Endometrium (tissue), 2 donors: ENCODE results near the gene ZDHHC6.
"Not testable (repeated sequence)": the region's sequence is repeated elsewhere in the genome, so short reads cannot be mapped to it uniquely, and the experiment has no call there.

Experiments
- FAIRE-seq: peaks from 2 replicates; lab custom pipeline; 2012; peaks lifted over from hg19 to GRCh38; lab: Jason Lieb, UNC
- donor health status: control.
- donor health status: control.

The ZDHHC6 gene

DNA sequence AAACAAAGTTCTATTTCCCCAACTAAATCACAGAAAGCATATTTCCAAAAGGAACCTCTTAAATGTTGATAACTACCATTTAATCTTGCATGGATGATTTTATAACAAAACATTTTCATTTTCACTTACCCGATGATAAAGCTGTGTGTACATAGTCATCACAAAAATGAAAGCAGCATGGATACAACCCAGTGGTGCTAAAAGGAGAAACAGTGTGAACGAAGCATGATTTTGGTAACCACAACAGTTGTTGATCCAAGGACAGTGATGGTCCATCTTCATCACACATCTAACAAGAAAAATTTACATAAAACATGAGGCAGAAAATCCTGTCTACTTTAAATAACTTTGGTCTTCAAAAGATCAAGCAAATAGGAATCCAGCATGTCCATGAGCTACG, 4.7 kb downstream of the ZDHHC6 start:
- FAIRE-seq, result no peak

DNA sequence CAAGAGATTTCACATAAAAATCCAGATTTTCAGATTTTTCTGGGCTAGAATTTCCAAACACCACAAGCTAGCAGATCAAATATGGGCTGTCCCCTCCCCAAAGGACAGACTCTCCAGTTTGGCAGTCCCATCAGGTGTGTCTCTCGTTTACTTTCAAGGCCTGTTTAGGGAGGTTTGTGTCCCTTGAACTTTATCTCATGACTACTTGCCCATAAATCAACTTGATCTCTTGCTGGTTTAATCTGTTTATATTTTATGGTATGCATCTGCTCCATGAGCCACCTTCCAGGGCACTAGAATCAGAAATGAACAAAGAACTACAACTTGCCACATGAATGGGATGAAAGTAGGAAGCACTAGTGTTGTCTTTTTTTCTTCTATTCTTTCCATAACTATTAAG, 5.2 kb downstream of the ZDHHC6 start:
- no peak for FAIRE-seq

DNA sequence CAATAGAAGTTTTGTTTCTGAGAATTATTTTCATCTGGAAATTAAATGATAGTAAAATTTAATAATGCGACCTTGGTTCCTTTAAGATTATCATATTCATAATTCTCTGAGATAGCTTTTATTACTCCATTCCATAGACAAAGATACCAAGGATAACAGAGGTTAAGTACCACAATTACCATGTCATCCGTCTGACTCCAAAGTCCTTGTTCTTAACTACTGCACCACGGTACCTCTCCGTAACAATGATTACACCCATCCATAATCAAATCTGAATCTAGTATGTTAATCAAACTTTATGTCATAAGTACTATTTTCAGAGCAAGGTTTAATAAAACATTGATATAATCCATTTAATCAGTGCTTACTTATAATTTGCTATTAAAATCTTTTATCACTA, 8.4 kb downstream of the ZDHHC6 start:
- no peak for FAIRE-seq

GRCh38 chr10:112434988-112435619, 11.6 kb downstream of the ZDHHC6 start:
- peak; percentile 96 for FAIRE-seq

- FAIRE-seq, result no peak
Measured at GRCh38 chr10:112433136-112433535, 13.6 kb downstream of the ZDHHC6 start.

DNA sequence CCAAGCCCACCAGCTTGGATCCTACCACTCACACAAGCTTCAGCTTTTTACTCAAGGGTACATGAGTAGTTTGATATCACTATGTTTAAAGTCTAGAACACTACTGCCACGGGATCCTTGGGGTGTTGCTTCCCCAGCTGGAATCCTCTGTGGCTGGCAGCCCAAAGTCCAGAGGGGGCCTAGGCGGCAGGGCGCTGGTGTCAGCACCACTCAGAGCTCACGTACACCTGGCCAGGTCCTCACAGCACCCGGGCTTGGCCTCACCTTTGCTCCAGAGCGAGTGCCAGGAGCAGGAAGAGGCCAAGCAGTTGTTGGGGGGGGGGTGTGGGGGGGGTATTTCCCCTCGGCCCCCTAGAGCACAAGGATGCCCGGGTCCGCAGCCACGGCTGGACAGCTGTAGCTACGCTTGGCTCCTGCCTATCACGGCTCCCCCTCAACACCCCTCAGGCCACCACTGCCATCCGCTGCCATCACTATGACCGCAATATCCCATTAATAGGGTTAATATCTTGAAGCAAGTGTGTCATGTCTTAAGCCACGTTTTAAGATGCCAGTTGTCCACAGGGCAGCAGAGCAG, 17.0 kb downstream of the ZDHHC6 start:
- FAIRE-seq, result no peak

GRCh38 chr10:112429147-112429546, 17.6 kb downstream of the ZDHHC6 start:
- no peak for FAIRE-seq

- FAIRE-seq, result no peak
Measured at GRCh38 chr10:112426111-112426510, 20.6 kb downstream of the ZDHHC6 start.

DNA sequence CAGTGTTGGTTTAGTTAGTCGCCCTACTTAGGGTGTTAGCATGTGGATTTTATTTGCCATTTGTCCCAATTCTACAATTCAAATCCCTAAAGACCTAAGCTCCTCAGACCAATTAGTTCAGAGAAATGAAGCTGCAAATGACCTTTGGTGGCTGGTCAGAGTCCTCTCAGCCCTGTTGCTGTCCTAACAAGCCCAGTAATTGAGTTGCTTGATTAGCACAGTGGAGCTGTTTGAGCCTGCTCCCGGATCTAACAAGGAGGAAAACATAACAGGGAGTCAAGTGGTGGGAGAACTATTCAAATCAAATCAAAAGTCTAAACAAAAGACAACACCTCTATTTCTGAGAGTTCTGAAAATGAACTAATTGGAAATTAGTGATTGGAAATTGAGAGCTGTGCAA, 22.1 kb downstream of the ZDHHC6 start:
- FAIRE-seq, result no peak

- no peak for FAIRE-seq
Measured at GRCh38 chr10:112421731-112422130, 25.0 kb downstream of the ZDHHC6 start.

DNA sequence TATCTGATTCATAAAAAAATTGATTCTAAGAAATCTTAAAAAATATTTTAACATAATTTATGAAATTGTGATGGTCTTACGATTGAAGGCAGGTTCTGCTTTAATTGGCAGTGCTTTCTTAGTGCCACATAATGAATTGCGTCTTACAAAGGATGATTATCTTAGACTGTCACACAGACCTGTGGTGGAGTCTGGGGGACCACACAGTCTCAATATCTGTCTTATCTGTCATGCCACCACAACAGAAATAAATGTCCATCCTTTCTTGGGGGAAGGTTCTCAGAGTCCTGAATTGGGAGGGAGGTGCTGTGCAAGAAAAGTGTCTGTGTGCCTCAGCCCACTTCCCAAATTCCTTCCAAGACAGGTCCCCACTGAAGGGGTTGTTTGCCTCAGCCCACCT, 34.0 kb downstream of the ZDHHC6 start:
- no peak for FAIRE-seq

GRCh38 chr10:112409755-112410154, 37.0 kb downstream of the ZDHHC6 start:
- no peak for FAIRE-seq

- FAIRE-seq, result no peak
Measured at GRCh38 chr10:112409299-112409698, 37.4 kb downstream of the ZDHHC6 start.

DNA sequence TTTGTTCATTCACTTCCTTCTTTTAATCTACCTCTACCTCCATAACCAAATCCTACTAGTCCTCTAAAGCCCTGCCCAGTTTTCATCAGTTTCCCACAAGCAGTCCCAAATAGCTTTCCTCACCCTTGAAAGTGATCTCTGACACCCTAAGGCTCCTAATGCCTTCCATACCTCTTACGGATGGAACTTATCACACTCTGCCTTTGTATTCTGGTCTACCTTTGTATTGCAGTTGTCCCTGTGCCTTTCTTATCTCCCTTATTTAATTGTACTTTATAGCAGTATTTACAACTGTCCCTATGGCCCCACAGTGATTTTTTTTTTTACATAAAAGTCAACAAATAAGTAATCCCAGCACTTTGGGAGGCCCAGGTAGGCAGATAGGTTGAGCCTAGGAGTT, 39.0 kb downstream of the ZDHHC6 start:
- no peak for FAIRE-seq

DNA sequence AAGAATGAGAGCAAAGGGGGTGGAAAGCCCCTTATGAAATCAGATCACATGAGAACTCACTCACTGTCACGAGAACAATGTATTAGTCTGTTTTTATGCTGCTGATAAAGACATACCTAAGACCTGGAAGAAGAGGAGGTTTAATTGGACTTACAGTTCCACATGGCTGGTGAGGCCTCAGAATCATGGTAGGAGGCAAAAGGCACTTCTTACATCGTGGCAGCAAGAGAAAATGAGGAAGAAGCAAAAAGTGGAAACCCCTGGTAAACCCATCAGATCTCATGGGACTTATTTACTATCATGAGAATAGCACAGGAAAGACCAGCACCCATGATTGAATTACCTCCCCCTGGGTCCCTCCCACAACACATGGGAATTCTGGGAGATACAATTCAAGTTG, 39.9 kb downstream of the ZDHHC6 start:
- not testable (repeated sequence) for FAIRE-seq

DNA sequence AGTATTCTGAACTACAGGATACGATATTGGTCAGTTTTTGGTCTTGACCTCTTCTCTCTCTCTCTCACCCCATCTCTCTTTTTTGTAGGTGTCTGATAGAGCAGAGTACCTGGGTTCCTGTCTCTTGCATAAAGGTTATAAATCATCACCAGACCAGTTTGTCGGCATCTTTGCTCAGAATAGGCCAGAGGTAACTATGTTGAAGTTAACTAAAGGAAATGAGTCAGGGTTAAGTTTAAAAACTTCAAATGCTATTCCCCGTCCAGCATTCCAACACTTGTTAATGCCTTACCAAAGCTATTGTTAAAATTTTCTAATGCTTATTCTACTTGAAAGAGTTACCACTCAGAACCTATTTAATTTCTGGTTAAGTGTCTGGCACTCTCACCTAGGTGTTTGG, 42.1 kb downstream of the ZDHHC6 start:
- peak; percentile 58 for FAIRE-seq

DNA sequence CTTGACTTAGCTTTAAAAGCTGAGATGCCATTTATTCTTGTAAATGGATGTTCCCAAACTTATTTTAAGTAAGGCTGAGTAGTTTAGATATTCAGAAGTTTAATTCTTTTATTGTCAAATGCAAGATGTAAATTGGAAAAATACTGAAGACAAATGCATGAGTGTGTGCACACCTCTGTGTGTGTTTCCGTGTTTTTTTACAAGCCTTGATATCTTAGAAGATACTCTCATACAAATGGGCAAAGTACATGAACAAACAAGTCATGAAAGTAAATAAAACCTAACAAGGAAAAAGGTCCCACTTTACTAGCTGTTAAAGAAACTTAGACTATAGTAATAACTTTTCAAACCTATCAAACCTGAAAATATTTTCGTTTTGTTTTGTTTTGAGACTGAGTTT, 43.8 kb downstream of the ZDHHC6 start:
- no peak for FAIRE-seq

- FAIRE-seq, result no peak
Measured at GRCh38 chr10:112397592-112397991, 49.1 kb downstream of the ZDHHC6 start.

GRCh38 chr10:112395809-112396530, 50.7 kb downstream of the ZDHHC6 start:
- FAIRE-seq, result no peak

DNA sequence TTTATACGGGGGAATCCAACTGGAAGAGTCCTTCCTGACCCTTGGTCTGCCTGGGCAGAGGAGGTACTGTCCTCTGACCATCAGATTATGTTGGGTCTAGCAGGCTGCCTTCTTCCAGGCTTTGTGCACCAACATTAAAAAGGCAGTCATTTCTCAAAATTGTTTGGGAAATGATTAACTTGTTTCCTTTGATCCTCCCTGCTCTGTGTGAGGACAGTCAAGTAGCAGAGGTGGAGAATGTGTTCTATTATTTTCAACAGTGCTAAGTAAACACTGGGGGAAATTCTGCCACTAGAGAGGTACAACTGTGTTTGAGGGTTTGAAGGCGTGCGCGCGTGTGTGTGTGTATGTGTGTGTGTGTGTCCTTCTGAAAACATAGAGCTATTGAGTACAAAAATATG, 52.2 kb downstream of the ZDHHC6 start:
- FAIRE-seq, result peak; percentile 54

DNA sequence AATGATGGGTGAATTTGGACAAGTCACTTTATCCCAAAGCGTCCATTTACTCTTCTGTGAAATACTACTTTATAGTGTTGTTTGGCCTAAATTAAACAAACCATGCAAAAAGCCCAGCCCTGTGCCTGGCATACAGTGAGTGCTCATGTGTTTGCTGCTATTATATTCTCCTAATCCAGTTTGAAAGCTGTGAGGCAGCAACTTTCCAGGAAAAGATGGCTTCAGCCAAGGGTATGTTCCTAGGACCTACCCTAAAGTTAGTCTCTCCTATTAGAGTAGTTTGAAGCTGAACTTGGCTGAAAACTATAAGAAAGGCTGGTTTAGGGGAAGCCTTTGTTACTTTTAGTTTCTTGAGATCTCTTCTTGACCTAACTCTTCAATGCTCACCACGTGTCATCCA, 52.9 kb downstream of the ZDHHC6 start:
- no peak for FAIRE-seq

- no peak for FAIRE-seq
Measured at GRCh38 chr10:112393341-112393740, 53.4 kb downstream of the ZDHHC6 start.

DNA sequence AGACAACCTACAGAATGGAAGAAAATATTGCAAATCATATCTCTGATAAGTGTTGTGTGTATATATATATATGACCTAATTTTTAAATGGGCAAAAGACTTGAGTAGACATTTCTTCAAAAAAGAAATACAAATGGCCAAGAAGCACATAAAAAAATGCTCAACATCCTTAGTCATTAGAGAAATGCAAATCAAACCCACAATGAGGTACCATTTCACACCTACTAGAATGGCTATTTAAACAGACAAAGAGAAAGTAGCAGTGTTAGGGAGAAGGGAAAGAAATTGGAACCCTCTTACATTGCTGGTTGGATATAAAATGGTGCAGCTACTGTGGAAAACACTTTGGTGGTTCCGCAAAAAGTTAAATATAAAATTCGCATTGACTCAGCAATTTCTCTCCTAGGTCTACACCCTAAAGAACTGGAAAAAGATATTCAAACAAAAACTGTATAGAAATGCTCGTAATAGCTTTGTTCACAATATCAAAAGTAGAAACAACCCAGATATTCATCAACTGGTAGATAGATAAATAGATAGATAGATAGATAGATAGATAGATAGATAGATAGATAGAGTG, 56.5 kb downstream of the ZDHHC6 start:
- FAIRE-seq, result no peak
